ENCODE results near the gene FANCM.

The FANCM gene

DNA sequence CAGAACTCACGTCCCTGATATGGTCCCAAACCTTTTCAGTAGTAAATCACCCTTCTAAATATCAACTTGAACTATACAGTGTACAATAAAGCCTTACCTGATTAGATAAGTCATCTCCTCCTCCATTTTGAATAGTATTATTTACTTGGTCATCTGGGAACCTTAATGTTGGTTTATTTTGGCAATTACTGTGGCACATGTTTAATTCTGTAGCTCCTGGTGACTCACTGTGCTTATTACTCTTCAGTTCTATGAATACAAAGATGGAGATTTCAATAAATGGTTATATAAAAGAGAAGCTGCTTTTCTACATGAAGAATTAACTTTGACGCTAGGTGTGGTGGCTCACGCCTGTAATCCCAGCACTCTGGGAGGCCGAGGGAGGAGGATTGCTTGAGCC is 91.8 kb downstream of the FANCM start:
- peak; percentile 14 for DNase-seq (ENCODE audit: low read depth)

DNA sequence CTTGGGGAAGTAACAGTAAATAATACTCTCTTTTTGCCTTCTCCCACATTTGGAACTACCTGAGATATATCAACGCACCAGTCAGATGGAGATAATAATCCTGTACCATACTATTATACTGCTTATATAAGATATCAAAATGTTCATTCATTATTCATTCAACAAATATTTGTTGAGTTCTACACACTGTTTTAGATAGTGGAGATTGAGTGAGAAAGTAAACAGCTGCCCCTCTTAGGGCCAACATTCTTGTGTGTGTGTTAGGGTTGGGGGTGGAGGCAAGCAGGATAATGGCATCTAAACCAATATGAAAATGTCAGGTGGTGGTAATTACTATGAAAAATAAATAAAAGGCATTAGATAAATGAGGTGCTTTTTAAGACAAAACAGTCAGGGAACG is 103.3 kb downstream of the FANCM start:
- no peak for DNase-seq (ENCODE audit: low read depth)

DNA sequence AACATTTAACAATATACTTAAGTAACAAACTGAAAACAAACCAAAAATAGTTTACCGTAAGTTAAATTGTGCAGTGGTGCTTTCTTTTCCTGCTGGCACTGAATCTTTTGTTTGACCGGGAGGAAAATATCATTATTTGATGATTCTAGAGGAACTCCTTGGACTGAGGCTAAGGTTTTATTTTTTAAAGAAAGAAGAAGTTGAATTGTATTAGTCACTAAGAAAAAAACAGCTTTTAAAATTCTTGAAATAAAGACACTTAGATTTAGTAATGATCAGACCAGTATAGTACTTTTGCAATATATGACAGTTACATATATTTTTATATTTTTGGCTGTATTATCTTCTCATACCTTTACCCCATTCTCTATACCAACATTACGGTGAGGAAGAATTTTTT is 107.0 kb downstream of the FANCM start:
- DNase-seq (ENCODE audit: low read depth) = no peak

DNA sequence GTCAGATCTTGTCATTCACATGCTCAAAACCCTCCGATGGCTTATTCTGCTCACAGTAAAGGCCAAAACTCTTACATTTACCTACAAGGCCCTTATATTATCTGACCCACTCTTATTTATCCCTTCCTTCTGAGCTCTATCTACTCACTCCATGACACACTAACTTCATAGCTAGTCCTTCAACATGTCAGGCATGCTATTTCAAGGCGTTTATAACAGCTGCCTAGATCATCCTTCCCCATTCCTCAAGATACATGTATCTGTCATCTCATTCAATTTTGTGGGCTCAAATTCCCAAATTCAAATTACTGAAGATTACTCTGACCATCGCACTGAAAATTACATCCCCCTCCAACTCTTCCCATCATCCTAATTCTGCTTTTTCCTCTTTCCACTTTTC is 110.4 kb downstream of the FANCM start:
- no peak for DNase-seq (ENCODE audit: low read depth)

DNA sequence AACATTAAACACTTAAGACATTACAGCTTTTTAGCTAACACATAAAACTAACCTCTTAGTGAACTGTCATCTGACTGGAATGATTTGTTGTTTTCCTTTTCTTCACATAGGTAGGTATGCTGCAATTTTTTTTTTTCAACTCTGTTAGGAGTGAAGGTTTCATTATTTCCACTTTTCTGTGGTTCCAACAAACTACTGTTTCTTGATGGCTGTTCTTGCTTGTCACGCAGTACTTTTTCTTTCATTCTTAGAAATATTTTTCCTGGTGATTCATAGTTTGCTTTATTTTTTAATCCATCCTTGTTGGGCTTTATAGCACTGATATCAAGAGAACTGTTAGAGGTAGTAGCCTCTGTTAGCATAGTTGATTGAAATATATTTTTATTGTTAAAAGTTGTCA is 111.0 kb downstream of the FANCM start:
- no peak for DNase-seq (ENCODE audit: low read depth)

DNA sequence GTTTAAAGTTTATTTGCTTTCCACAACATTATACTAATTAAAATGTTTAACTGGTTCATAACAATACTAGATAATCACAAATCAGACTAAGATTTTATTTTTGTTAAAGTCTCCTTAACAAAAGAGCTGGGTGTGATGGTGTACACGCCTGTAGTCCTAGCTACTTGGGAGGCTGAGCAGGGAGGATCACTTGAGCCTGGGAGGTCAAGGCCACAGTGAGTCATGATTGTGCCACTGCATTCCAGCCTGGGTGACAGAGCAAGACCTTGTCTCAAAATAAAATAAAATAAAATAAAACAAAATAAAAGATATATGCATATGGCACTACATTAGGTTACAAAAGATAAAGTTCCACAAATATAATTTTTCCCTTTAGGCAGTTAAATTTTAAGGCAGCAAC is 111.7 kb downstream of the FANCM start:
- DNase-seq (ENCODE audit: low read depth) = no peak

DNA sequence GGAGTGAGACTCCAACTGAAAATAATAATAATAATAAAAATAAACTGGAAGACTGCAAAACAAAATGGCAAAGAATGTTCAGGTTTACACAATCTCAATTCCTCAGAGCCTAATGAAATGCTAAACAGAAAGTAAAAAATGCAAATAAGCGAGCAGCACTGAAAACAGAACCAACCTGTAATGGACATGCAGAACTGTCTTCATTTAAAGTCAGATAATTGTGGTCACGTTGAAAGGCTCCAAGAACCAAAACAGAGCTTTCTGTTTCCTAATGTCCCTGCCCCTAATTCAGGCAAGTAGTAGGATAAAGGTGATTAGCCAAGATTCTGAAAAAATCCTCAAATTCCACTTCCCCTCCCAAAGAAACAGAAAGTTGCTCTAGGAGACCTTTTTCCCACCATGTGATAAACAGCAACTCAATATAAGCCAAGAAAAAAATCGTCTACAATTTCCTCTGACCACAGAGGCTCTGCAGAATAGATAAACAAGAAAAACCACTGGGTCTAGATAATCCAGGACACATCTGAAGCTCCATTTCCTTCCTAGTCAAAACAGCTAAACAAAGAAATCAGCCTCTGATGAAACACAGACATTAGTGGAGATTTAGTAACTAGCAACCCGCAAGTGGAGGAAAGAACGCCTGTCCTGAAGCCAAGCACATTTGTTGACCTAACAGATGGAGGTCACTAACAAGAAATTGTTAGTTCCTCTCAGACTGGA is 114.3 kb downstream of the FANCM start:
- peak; percentile 96 for DNase-seq (ENCODE audit: low read depth)
